ENCODE results near the gene SYNDIG1. TPM values are rescaled to one million over a fixed set of nuclear protein-coding genes. Genes with fewer than 3 reads are reported as not detected.

SYNDIG1 gene
- total RNA-seq, 1 experiment from 2014 or later, result 0.11 TPM

DNA sequence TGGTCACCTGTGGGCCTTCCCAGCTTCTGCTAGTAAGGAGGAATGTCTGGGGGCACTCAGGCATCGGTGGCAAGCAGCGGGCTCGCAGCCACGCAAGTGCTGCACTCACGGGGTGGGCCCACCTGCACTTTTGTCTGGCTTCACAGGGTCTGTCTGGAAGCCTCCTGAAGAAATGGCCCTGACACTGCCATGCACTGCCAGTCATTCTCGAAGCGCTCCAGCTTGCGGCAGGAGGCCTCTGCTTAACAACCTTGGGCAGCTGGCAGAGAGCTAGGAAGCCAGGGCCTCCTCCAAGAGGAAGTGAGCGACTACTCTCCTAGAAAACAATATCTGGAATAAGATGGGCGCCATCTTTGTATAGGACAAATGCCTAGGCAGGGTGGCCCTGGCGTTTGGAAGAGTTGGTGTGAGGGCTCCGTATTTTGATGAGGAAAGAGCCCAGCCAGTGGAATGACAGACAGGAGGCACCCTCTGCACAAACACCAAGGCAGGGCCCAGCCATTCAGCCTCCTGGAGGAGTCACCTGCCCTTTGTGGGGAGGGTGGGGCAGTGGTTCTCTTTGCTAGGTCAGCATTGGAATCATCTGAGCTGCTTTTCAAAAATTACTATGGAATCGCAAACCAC, 113.9 kb downstream of the SYNDIG1 start:
- DNase-seq (ENCODE audit: low read depth), result no peak

GRCh38 chr20:24584078-24584477, 114.6 kb downstream of the SYNDIG1 start:
- DNase-seq (ENCODE audit: low read depth), result no peak

GRCh38 chr20:24584538-24585356, 115.3 kb downstream of the SYNDIG1 start:
- peak; percentile 43 for DNase-seq (ENCODE audit: low read depth)

DNA sequence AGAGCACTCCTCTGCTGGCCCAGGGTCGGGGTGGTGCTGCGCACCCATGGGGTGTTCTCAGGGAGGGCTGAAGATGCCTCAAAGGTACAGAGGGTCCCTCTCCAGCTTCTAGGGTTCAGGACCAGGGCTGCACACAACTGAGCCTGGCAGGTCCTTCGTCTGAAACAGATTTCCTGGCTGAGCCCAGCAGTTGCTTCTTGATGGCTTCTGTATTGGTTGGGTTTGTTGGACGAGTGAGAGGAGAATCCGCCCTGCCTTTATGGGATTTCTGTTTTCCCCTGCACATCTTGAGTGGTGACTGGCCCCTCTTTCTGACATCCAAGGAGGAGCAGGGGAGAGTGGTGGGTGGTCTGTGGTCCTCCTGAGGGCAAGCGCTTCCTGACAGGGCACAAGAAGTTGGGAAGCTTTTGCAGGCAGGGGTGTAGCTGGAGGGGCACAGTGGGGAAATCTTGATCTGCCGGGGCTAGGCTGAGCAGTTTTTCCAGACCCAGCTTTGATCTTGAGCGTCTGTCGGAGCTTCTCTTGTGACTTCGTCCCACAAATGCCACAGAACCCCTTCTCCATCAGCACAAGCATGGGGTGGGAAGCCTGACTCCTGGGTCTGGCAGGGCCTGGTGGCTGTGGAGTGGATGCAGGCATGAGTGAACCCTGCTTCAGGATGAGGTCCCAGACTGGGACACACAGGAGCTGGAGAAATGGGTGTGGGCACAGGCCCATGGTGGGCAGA, 116.5 kb downstream of the SYNDIG1 start:
- no peak for DNase-seq (ENCODE audit: low read depth)

DNA sequence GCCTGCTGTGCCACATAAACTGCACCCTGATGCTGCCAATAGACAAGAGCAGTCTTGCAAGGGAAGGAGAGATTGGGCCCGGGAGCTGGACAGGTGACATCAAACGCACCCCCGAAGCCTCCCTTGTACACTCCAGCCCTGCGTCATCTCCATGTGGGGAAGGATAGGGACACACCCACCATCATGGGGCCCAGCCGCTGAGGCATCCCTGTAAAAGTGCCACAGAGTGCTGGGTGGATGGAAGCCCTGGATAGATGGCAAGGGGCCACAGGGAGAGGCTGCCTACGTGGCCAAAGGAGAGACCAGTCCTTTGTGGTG, 117.1 kb downstream of the SYNDIG1 start:
- no peak for DNase-seq (ENCODE audit: low read depth)

DNA sequence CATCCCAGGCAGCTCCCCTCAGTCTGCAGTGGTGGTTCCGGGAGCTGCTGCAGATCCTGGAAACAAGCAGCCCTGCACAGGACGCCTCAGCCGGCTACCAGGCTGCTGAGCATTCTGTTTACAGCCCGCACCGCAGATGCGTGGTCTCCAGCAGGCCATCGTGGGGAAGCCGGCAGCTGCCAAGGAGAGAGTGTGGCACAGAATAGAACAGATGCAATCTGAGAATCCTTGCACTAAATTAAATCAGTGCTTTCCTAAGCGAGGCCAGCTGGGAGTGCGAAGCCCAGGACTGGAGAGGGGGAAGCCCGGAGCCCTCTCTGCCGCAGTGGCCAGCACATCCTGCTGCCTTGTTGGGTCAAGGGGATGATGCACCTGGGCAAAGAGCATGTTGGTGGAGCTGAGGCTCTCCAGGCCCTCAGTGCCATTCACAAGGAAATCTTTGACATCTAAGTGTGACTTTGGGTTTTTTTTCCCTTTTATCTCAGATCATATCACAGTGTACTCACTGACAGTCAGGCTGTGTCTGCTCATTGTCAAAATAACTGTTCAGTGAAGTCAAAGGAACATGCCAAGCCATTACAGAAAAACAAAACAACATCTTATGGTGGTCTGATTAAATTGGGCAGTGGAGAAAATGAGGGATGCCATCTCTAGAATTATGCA, 118.1 kb downstream of the SYNDIG1 start:
- no peak for DNase-seq (ENCODE audit: low read depth)

- DNase-seq (ENCODE audit: low read depth), result no peak
Observed at GRCh38 chr20:24588047-24588635, 118.7 kb downstream of the SYNDIG1 start.

GRCh38 chr20:24588725-24589340, 119.4 kb downstream of the SYNDIG1 start:
- no peak for DNase-seq (ENCODE audit: low read depth)

DNA sequence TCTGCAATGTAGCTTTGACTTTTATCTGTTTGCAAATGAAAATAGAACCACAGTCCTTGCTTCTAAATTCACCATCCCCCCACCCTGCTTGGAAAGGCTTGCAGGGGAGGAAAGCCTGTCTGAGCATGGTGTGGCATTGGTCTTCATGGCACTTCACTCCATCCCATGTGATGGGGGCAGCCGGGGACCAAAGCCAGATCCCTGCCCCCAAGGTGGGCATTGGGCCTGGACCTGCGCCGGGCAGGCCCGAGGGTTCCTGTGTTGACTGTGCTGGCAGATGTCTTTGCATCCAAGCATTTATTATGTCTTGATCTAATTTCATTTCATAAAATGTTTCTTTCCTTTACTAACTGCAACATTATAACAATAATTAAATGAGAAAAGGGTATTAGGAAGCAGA, 120.0 kb downstream of the SYNDIG1 start:
- no peak for DNase-seq (ENCODE audit: low read depth)

- DNase-seq (ENCODE audit: low read depth), result no peak
Observed at GRCh38 chr20:24589815-24590177, 120.4 kb downstream of the SYNDIG1 start.

DNA sequence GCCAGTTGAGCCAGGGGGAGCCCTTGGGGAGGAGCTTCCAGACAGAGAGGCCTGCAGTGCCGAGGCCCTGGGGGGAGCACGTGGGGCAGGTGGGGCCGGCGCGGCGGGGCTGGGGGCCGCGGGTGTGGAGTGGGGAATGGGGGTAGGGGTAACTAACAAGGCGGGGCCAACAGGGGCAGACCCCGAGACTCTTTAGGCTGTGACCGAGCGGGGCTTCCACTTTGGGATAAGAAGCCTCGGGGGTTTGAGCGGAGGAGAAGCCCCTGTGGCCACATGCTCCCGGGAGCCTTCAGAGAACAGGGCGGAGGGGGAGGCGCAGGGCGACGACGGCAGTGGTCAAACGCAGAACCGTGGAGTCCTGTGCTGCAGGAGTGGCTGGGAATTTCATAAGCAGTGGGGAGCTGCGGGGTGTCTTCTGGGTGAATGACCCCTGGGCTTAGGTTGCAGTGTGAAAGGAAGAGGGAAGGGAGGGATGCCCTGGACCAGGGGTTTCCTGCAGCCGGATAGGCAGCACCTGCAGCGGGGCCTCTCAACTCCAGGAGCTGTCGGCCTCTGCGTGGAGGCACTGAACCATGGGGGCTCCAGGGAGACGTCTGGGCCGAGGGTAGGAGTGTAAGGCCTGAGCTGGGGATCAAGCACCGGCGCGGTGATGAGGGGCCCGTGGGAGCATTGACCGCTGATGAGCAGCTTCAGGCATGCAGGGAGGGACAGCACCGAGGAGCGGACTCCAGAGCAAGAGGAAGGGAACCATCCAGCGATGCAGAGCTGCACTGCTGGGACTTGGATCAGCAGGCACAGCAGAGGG, 121.0 kb downstream of the SYNDIG1 start:
- no peak for DNase-seq (ENCODE audit: low read depth)

- DNase-seq (ENCODE audit: low read depth), result no peak
Observed at GRCh38 chr20:24597051-24597450, 127.6 kb downstream of the SYNDIG1 start.

DNA sequence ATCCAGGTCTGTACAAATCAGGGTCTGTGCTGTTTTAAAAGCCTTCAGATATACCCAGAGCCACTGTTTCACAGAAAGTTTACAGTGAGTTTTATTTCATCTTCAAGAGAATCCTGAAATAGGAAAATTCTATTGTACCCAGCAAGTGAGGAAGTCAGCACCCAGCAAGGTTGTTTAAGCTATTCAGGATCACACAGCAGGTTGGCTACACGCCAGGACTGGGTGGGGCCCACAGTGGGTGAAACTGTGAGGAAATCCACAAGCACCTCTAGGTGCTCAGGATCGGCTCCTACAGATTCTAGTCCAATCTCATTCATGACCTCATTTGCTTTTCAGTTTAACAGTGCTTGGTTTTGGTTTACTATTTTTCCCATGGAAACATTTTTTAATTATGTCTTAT, 128.9 kb downstream of the SYNDIG1 start:
- DNase-seq (ENCODE audit: low read depth), result no peak

- no peak for DNase-seq (ENCODE audit: low read depth)
Observed at GRCh38 chr20:24598996-24599395, 129.6 kb downstream of the SYNDIG1 start.

- DNase-seq (ENCODE audit: low read depth), result no peak
Observed at GRCh38 chr20:24600012-24600411, 130.6 kb downstream of the SYNDIG1 start.

DNA sequence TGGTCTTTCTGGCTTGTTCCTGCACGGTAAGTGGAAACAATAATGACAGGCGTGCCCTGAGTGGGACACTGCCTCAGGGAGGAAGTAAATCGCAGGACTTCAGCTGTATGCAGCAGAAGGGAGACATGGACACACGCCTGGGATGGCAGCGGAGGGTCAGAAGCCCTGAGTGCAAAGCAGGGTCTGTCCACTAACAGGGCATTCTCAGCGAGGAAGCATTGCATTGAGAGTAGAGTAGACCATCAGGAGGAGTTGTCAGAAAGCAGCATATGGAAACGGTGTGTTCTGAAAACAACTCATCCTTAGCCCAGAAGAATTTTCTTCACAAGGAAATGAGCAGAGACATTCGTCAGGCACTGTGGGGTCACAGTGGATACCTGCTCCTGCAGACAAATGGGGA, 134.0 kb downstream of the SYNDIG1 start:
- no peak for DNase-seq (ENCODE audit: low read depth)

DNA sequence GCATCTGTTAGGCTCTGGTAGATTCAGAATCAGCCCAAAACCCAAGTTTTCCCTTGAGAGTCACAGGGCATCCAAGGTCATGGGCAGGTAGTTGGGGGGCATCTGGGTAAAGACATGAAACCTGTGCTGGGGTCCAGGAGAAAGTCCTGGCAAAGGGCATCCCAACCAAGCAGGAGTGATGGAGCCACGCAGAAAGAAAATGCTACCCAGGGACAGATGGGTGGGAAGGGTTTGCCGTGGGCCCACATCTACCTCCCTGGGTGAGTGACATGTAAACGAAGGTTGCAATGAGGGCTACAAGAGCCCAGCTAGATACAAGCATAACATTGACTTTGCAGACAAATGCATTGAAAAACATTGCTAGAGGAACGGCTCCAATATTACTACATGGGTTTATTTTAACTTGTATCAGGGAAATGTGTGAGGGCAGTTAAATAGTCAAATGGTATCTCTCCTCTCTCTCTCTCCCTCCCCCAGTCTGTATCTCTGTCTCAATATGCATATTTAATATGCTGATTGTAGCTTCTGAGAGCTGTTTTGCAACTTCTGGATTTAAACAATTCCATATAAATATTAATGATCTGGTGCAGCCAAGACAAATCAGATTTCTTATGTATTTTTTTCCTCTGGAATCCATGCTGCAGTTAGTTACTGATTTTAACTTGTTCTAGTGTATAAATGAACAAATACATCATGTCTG, 135.7 kb downstream of the SYNDIG1 start:
- no peak for DNase-seq (ENCODE audit: low read depth)

DNA sequence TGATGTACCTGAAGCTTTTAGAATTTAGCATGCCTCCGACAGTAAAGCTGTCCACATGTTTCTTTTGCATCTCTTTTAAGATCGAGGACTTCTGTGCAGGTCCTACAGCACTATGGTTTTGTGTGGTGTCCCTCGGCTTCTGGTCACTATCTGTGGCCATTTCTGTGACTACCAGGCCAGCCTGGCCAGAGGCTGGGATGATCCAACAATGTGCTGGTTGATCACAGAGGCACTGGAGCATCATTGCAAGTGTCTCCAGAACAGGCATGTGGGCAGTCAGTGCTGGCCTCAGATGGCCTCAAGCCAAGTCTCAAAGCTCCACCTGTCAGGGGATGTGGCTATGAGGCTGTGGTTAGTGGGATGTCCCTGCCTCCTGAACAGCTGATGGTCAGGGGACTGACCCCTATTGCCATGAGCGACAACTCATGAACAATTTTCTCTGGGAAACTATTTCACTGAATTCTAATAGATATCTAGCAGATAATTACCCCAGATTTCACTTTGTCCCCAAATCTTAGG, 136.6 kb downstream of the SYNDIG1 start:
- DNase-seq (ENCODE audit: low read depth), result peak; percentile 54

- DNase-seq (ENCODE audit: low read depth), result no peak
Observed at GRCh38 chr20:24607402-24607801, 138.0 kb downstream of the SYNDIG1 start.

All from LHCN-M2 (cell line).